HG03025 (cell line): ENCODE measurements around the gene KCNJ5.
"Not testable (repeated sequence)": the region's sequence is repeated elsewhere in the genome, so short reads cannot be mapped to it uniquely, and the experiment has no call there.

ENCODE experiments used
- ATAC-seq: cut with Tn5 transposase; IDR thresholded peaks from one replicate; pipeline ENCODE4 v1.9.1; 2021; ENCODE audit warnings: mild to moderate bottlenecking, moderate library complexity; ENCODE audit not compliant: unreplicated experiment, low FRiP score

The KCNJ5 gene

DNA sequence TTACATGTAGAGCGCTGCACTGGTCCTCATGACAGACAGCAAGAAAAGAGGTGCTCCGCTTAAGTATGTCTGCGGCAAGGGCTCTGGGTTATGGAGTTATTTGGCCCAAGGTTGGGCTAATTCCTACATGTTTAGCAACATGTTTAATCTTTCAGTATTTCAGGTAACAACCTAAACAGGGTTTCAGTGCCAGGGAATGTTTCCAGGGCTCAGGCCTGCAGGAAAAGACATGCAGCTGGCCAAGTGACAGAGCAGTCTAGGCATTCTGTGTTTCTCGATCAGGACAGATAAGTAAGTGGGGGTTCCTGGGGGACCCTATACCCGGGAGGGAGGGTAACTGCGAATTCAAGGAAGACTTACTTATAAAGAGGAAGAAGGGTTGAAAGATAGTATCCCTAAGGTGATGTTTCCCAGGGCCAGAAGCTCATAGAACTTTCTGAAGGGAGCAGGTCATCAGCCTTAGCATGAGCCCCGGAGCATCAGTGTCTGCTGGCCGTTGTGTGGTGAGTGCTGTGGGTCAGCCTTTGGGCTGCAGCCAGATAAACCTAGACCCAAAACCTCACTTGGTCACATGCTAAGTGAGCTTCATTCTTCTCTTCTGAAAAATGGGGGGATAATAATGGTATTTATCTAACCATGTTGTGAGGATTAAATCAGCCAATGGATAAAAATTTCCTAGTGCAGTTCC, 18.4 kb downstream of the KCNJ5 start:
- no peak for ATAC-seq

DNA sequence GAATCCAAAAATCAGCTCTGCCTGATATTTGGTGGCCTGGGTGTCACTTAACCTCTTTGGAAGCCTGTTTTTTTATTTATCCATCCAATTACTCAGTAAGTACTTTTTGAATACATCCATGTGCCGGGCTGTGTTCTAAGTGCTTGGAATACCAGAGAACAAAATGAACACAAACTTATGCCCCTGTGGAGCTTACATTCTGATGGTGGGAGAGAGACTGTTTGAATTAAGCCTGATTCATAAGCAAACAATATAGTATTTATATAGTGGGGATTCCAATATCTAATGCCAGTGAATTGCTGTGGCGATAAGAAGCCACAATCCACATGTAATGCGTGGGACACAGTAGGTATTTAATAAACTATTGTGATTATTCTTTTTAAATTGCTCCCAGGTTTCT, 19.4 kb downstream of the KCNJ5 start:
- ATAC-seq, result no peak

DNA sequence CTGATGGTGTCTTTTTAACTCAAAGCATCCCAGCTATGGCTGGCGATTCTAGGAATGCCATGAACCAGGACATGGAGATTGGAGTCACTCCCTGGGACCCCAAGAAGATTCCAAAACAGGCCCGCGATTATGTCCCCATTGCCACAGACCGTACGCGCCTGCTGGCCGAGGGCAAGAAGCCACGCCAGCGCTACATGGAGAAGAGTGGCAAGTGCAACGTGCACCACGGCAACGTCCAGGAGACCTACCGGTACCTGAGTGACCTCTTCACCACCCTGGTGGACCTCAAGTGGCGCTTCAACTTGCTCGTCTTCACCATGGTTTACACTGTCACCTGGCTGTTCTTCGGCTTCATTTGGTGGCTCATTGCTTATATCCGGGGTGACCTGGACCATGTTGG, 20.1 kb downstream of the KCNJ5 start:
- no peak for ATAC-seq

DNA sequence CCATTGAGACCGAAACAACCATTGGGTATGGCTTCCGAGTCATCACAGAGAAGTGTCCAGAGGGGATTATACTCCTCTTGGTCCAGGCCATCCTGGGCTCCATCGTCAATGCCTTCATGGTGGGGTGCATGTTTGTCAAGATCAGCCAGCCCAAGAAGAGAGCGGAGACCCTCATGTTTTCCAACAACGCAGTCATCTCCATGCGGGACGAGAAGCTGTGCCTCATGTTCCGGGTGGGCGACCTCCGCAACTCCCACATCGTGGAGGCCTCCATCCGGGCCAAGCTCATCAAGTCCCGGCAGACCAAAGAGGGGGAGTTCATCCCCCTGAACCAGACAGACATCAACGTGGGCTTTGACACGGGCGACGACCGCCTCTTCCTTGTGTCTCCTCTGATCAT, 20.5 kb downstream of the KCNJ5 start:
- ATAC-seq, result no peak

DNA sequence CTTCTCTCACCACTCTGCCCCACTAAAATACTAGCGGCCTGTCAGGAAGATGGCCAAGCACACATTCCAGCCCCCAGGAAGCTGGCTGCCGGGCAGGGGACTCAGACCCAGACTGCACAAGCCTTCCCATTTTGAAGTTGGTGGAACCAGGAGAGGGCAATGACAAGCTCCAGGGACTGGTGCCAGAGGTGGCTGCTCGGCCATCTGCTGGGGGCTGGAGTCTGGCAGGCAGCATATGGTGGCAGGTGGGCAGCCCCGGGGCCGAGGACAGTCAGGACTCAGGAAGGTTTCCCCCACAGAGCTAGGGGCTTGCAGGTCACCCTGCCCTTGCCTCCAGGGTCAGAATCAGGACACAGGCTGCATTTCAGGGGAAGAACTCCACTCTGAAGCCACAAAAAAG, 22.6 kb downstream of the KCNJ5 start:
- ATAC-seq, result no peak

DNA sequence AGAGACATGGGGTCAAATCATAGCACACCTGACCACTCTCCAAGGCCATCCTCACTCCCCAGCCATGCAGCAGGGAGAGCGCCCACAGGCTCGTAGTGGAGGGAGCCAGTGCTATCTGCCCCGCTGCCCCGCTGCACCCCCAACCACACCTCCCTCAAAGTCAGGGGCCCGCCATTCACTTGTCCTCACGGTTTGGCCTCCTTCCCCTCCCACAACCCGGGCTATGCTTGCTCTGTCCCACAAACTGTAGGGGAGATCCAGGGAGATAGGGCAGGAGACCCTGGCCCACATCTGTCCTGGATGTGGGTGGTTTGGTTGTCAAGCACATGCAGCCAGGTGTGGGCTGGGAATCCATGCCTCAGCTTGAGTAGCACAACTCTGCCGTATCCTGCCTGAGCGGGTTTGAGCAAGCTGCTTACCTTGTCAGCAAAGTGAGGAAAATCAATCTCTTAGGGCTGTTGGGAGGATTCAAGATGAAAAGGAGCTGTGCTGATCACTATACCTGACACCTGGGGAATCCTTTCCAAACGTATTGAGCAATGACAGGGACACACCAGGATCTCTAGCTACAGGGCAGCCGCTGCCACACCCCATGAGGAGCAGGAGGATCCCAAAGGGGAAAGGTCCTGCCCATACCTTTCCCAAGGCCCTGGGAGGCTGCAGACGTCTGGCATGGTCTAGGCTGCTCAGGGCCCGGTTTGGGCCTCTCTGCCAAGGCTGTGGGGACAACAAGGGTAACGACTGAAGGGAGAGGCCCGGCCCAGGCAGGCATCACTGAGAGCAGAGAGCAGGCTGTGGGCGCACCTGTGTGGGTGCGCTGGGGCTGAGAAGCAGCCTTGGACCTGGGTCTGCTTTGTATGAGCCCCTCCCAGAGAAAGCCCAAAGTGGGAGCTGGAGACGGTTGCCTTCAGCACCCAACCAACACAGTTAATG, 23.3 kb downstream of the KCNJ5 start:
- ATAC-seq, result no peak

DNA sequence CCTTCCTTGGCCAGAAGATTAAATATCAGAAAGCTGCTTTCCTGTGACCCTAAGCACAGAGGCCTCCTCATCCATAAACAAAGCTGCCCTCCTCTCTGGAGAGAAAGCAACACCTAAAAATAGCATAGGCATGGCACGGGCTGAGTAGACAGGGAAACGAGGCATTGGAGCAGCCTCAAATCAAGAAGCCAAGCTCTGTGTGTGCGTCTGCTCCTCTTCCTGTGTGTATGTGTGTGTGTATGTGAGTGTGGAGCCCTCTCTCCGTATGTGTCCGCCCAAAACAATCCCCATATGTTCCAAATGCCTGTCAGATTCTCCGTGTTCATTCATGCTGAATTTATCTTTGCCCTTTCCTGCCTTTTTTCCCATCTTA, 24.0 kb downstream of the KCNJ5 start:
- no peak for ATAC-seq

DNA sequence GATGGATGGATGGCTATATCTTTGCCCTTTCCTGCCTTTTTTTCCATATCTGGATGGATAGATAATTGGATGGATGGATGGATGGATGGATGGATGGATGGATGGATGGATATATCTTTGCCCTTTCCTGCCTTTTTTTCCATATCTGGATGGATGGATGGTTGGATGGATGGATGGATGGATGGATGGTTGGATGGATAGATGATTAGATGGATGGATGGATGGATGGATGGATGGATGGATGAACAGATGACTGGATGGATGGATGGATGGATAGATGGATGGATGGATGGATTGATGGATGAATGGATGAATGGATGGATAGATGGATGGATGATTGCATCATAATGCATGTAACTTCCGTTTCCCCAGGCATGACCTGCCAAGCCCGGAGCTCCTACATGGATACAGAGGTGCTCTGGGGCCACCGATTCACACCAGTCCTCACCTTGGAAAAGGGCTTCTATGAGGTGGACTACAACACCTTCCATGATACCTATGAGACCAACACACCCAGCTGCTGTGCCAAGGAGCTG, 24.9 kb downstream of the KCNJ5 start:
- ATAC-seq, result no peak

DNA sequence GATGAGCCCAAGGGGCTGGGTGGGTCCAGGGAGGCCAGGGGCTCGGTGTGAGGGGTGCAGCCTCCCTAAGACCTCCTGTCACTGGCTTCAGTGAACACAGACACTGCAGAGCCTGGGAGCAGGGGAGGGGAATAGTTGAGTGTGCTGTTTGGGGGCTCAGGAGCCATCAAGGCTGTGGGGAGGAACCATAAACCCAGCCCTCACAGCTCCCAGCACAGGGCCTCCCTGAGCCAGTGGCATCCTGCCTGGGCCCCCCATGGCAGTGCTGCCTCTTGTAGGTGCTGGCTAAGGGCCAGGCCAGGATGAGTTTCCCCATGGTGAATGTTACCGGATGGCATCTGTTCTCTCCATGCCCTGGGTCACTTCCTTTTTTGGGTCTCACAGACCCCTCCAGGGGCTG, 25.5 kb downstream of the KCNJ5 start:
- no peak for ATAC-seq

DNA sequence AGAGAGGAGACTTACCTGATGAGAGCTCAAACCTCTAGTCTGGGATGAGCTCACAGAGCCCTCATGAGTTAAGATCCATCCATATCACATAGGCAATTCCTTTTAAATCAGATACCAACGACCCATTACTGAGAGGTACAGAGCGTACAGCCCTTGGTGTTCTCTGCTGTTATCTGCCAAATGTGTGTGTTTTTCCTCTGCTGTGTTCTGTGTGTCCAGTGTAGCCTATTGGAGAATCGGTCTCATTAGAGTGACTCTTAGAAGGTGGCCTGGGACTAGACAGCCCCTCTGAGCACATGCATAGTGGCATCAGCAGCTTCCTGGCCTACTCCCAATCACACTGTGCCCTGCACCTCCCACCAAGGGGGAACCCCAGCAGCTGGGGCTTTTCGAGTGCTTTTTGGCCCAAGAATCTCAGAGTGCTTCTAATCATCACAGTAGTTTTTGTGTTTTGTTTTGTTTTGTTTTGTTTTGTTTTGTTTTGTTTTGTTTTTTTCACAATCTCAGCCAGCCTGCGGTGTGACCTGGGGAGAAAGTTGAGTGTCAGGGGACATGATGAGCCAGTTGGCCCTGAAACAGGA, 26.1 kb downstream of the KCNJ5 start:
- ATAC-seq, result no peak

DNA sequence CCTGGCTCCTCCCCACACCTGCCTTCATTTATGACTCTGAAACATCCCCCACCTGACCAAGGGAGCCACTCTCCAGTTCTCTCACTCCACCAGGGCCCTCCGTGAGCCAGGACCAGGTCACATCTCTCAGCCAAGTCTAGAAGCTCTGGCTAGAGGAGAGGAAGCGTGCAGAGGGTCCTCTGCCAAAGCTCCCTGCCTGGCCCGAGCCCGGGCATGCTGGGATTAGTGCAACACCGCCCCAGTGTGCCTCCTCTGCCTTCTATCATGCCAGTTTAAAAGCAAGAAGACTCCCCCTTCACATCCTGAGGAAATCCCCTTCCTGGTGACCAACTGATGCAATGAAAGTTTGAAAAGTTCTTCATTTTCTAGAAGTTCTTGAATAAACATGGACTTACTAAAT, 28.1 kb downstream of the KCNJ5 start:
- ATAC-seq, result no peak

DNA sequence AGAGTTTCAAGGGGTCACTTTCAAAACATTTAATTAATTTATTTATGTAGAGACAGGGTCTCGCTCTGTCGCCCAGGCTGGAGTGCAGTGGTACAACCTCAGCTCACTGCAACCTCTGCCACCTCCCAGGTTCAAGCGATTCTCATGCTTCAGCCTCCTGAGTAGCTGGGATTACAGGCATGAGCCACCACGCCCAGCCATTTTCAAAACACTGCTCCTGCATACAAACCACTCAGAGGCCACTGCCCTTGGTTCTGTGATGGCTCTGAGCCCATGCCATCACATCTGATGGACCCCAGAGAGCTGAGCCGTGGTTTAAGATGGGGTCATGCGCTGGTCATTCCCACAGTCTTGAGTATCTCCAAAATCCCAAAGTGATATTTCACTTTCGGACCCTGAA, 28.5 kb downstream of the KCNJ5 start:
- ATAC-seq, result not testable (repeated sequence)

DNA sequence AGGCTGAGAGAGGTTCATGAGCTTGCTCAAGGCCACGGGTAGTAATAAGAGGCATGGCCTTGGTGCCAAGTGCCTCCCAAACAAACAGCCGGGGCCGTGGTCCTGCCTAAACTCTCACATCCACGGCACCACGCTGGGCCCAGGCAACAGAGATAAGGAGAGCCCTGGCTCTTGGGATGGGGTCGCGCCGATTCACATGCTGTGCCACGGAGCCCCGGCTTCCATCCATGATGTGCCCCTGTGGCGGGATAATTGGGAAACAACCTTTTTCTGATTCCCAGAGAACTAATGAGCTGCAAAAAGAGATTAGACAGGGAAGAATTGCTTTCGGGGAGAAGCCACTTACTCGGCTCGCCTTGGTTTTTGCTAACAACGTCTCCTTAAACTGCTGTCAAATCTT, 29.5 kb downstream of the KCNJ5 start:
- ATAC-seq, result no peak

DNA sequence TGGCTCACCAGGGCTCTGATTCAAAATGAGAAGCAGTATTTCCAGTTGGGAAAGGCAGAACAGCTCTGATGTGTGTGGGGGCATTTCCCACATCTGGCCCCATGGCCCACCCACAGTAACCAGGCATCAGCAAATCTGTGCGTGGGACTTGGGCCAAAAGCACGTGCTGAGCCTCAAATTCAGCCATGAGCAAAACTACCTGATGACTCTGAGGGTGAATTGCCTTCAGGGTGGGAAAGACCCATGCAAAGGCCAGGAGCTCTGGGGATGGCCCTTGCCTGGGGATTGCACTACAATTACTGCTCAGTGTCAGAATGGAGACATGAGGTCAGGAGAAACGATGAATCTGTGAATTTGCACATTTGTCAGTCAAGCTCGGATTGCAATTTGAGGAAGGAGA, 30.6 kb downstream of the KCNJ5 start:
- ATAC-seq, result no peak

DNA sequence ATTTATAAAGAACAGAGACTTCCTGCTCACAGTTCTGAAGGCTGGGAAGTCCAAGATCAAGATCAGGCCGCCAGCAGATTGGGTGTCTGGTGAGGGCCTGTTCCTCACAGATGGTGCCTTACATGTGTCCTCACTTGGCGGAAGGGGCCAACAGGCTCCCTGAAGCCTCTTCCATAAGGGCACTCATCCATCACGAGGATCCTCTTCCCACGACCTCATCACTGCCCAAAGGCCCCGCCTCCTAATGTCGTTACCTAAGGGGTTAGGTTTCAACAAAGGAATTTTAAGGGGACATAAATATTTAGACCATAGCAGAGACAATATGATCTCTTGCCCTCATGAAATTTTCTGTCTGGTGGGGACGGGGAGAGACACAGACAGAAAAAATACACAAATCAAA, 32.9 kb downstream of the KCNJ5 start:
- no peak for ATAC-seq

DNA sequence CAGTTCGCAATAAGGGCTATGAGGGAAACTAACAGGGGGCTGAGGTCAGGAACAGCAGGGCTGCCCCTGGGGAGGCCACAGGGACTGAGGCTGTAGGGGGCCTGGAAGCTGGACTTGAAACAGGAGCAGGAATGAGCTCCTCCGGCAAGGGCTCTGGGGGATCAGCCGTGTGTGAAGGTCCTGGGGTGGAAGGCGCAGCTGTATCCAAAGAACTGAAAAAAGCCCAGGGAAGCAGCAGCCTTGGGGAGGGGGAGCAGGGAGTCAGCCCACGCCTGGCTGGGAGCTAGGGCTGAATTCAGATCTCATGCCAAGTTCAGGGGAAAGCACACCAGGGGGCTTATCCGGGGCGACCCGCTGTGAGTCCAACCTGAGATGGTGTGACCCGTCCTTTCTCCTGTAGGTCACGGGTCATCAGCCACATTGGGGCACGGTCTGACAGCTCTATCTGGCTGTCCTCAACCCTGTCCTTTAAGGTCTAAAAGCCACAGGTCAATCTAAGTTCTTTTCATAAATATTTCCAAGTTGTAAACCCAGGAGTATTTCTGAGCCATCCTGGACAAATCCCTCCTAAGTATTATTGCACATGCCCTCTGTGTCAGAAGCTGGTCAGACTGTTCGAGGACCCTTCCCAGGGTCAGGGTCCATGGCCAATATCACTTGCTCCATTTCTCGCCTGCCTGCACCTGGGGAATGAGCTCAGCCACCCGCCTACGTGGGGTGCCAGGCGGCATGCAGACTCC, 33.5 kb downstream of the KCNJ5 start:
- ATAC-seq, result no peak

DNA sequence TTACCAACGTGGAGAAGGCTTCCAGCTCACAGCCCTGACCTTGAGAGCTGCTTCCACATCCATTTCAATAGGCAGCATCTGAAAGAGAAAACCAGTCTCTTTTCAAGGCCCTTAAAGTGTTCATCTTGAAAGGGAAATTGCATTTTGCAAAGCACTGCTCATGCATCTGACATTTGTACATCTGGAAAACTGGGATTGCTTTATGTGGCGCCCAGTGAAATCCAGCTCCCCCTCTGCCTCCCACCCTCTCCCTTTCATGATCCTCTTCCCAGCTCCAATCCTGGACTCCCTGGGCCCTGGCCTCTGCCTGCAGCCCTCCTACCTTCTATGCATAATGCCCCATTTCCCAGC, 34.1 kb downstream of the KCNJ5 start:
- no peak for ATAC-seq

DNA sequence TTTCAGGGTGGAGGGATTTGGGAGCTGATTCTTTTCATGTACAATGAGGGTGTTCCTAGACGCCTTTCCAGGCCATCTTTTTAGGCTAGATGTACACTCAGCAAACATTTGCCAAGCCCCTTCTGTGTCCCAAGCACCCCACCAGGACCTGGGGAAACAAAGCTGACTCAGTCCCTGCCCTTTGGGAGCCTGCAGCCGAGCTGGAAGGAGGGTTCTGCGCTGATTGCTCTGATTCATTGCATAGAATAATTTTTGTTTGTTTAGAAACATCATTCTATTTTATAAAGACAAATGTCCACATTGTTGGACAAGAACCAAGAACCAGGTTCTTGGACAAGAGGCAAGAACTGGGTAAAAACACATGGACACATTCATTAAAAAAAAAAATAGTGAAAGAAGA, 34.8 kb downstream of the KCNJ5 start:
- no peak for ATAC-seq

DNA sequence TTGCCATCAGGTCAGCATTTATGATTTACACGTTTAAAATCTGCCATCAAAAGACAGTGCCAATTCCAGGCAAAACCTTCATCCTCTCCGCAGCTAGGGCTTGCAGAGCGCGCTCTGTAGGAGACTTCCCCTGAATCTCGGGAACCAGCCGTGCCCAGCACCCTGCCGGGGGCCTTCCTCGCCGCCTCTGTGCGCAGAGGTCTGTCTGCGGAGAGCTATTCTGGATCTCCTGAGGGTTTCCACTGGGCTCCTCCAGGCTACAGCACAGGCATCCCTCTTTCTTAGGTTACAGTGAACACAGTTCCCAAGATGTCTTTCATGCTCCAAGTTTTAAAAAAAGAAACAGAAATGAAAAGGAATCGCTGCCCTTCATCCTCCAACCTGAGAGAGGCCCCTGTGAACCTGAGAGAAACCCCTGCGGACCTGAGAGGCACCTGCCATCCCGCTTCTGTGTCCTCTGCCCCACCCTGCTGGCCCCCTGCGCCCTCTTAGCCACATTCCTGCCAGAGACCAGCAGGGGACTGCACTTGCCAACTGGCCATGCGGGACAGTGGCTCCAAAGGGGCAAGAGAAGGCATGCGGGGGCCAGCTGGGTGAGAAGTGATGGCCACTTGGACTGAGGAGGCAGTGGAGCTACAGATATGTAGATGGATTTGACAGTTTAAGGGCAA, 35.4 kb downstream of the KCNJ5 start:
- no peak for ATAC-seq

DNA sequence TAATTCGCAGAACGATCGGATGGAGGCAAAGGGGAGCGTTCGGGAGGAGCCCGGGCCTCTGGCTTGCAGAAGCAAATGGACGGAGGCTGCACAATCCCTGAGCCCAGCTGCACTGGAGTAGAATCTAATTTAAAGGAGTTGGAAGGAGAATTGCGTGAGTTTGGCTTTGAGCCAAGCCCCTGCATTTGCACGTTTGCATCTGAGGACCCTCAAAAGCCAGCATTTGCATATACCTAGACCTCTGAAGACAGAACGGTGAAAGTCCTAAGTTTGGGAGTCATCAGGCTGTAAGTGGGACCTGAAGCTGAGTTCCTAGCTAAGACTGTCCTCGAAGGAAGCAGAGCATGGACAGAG, 35.9 kb downstream of the KCNJ5 start:
- no peak for ATAC-seq
